PC-3 (cell line): Measurements from ENCODE around the gene ACBD3. TPM values are rescaled to one million over a fixed set of nuclear protein-coding genes. Genes with fewer than 3 reads are reported as not detected.

Experiments
- ATAC-seq: fragments of 200-7000 bp; cut with Tn5 transposase; 2 replicates; pipeline ENCODE4 v1.9.1; 2020; ENCODE audit warnings: mild to moderate bottlenecking, moderate library complexity
- BruUV-seq: library from RNA; stranded (reverse); fragments of 400-500 nt; replicated peaks from 2 replicates; lab custom pipeline; 2021; lab: Mats Ljungman, UMichigan
- CTCF ChIA-PET: fragments of 300-600 bp; sonication (Branson Sonifier 250); formaldehyde crosslinking; loops from one replicate; lab custom pipeline; 2022; ENCODE audit warnings: antibody characterized with exemption; lab: Charles Lee
- POLR2A ChIA-PET: fragments of 300-600 bp; sonication (Branson Sonifier 250); formaldehyde crosslinking; loops from one replicate; lab custom pipeline; 2022; ENCODE audit warnings: antibody characterized with exemption; ENCODE audit not compliant: unreplicated experiment; lab: Charles Lee
- DNase-seq: peaks from one replicate; pipeline ENCODE4 v3.0.0-alpha.2; 2015
- H2AFZ ChIP-seq: fragments of 300-600 bp; sonication (generic); 2 replicates; pipeline ENCODE4 v1.6.0; 2016; ENCODE audit warnings: antibody characterized with exemption, low read length
- H3F3A ChIP-seq: fragments of 300-600 bp; sonication (generic); one replicate; pipeline ENCODE4 v1.6.0; 2017; ENCODE audit warnings: antibody characterized with exemption, low read length, control low read depth, mild to moderate bottlenecking; ENCODE audit not compliant: unreplicated experiment
- H3K27ac ChIP-seq: fragments of 300-600 bp; sonication (generic); 2 replicates; pipeline ENCODE4 v1.5.1; 2016; ENCODE audit warnings: mild to moderate bottlenecking, low read length
- H3K27me3 ChIP-seq: fragments of 300-600 bp; sonication (generic); 2 replicates; pipeline ENCODE4 v1.6.1; 2016; ENCODE audit warnings: low read length, mixed read lengths
- H3K36me3 ChIP-seq: fragments of 300-600 bp; sonication (generic); 2 replicates; pipeline ENCODE4 v1.6.1; 2016; ENCODE audit warnings: low read depth, mixed run types, low read length, mixed read lengths
- H3K4me1 ChIP-seq: fragments of 300-600 bp; sonication (generic); 2 replicates; pipeline ENCODE4 v1.5.1; 2016; ENCODE audit warnings: low read length; ENCODE audit not compliant: insufficient read depth
- H3K4me2 ChIP-seq: fragments of 300-600 bp; sonication (generic); 2 replicates; pipeline ENCODE4 v1.6.0; 2016; ENCODE audit warnings: low read length
- H3K4me3 ChIP-seq: fragments of 300-600 bp; sonication (generic); 2 replicates; pipeline ENCODE4 v1.5.1; 2016; ENCODE audit warnings: mild to moderate bottlenecking, low read length, mixed read lengths
- H3K79me2 ChIP-seq: fragments of 300-600 bp; sonication (generic); 2 replicates; pipeline ENCODE4 v1.6.1; 2017; ENCODE audit warnings: low read length, mixed read lengths
- H3K9ac ChIP-seq: fragments of 300-600 bp; sonication (generic); 2 replicates; pipeline ENCODE4 v1.6.0; 2016; ENCODE audit warnings: mild to moderate bottlenecking, low read length
- H3K9me2 ChIP-seq: fragments of 300-600 bp; sonication (generic); replicated peaks from 2 replicates; pipeline ENCODE4 v1.6.1; 2016; ENCODE audit warnings: mixed run types, low read length, mixed read lengths
- H3K9me3 ChIP-seq: fragments of 300-600 bp; sonication (generic); 2 replicates; pipeline ENCODE4 v1.6.1; 2016; ENCODE audit warnings: low read length, mixed read lengths
- H4K20me1 ChIP-seq: fragments of 300-600 bp; sonication (generic); 2 replicates; pipeline ENCODE4 v1.6.1; 2016; ENCODE audit warnings: low read length, mixed read lengths
- EZH2 ChIP-seq: fragments of 300-600 bp; sonication (generic); IDR thresholded peaks from one replicate; pipeline ENCODE4 v1.6.1; 2017; ENCODE audit warnings: antibody characterized with exemption, mild to moderate bottlenecking, low read length; ENCODE audit not compliant: unreplicated experiment
- EZH2phosphoT487 ChIP-seq: fragments of 300-600 bp; sonication (generic); IDR thresholded peaks from 2 replicates; pipeline ENCODE4 v1.6.1; 2018; ENCODE audit warnings: mild to moderate bottlenecking, antibody characterized with exemption, low read length, borderline replicate concordance
- intact Hi-C: fragments of 100-400 bp; cut with micrococcal nuclease; formaldehyde crosslinking; loops from 2 replicates; pipeline ENCODE4 v1.9.0; 2023
- total RNA-seq: library from RNA; depleted of rRNA; stranded (reverse); fragments of >200 nt; gene quantifications from 2 replicates; pipeline ENCODE4 v1.2.3, GENCODE V29; 2014
- TF ChIP-seq, protein P1 (sequence below): fragments of 300-600 bp; sonication (generic); conservative IDR thresholded peaks from 2 replicates; pipeline ENCODE4 v1.5.1; 2017; ENCODE audit warnings: antibody characterized with exemption, low read depth, mild to moderate bottlenecking, low read length

ACBD3 gene
- total RNA-seq, 1 experiment from 2014 or later, result 62.2 TPM

- Histone ChIP-seq H3K9me3 (no peaks in the 10 kb centered on the region), H3K79me2 (no peaks in the 10 kb centered on the region), H3K9me2 (no peaks in the 10 kb centered on the region), H3K27ac (no peak overlapping the region), H3K36me3 (no peaks in the 10 kb centered on the region), H3K4me1 (no peaks in the 10 kb centered on the region), H3K9ac (no peak overlapping the region), H3K4me3 (no peak overlapping the region), H2AFZ (no peak overlapping the region), H3F3A (no peaks in the 10 kb centered on the region), H3K27me3 (no peaks in the 10 kb centered on the region), H3K4me2 (no peak overlapping the region), H4K20me1 (no peaks in the 10 kb centered on the region)
- TF ChIP-seq, protein P1, sequence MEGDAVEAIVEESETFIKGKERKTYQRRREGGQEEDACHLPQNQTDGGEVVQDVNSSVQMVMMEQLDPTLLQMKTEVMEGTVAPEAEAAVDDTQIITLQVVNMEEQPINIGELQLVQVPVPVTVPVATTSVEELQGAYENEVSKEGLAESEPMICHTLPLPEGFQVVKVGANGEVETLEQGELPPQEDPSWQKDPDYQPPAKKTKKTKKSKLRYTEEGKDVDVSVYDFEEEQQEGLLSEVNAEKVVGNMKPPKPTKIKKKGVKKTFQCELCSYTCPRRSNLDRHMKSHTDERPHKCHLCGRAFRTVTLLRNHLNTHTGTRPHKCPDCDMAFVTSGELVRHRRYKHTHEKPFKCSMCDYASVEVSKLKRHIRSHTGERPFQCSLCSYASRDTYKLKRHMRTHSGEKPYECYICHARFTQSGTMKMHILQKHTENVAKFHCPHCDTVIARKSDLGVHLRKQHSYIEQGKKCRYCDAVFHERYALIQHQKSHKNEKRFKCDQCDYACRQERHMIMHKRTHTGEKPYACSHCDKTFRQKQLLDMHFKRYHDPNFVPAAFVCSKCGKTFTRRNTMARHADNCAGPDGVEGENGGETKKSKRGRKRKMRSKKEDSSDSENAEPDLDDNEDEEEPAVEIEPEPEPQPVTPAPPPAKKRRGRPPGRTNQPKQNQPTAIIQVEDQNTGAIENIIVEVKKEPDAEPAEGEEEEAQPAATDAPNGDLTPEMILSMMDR, result no peak
- TF ChIP-seq EZH2 (no peak), EZH2phosphoT487 (no peak)
- ATAC-seq (peak; percentile 12; the same call in 1 of the 2 replicates), DNase-seq (peak; percentile 28)
- CTCF ChIA-PET, result no interaction called here
- intact Hi-C loops, result no loop called here
- BruUV-seq, result no TSS peak
- POLR2A ChIA-PET, result no interaction called here
Measured at GRCh38 chr1:226195144-226195543, 8.6 kb upstream of the ACBD3 start.

DNA sequence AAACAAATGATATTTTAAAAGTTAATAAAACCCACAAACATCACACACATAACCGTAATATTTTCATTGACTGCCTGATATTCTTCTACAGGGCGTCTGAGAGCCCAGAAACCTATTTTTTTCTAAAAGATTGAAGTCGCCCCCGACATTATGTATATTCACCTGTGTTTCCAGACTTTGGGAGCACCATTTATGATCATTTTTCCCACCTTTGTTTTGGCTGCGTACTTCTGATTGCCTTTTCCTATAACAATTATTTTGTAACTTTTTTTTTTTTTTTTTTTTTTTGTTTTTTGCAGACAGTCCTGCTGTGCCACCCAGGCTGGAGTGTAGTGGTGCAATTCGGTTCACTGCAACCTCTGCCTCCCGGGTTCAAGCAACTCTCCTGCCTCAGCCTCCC, 839 bp upstream of the ACBD3 start:
- TF ChIP-seq, protein P1, result no peak
- TF ChIP-seq EZH2 (no peak), EZH2phosphoT487 (no peak)
- ChIA-PET CTCF (no interaction called here), POLR2A (no interaction called here)
- ATAC-seq (no peak), DNase-seq (no peak)
- peak overlapping the region; percentile 90 for H3K4me2 ChIP-seq
- H3F3A ChIP-seq, result no peaks in the 10 kb centered on the region
- no TSS peak for BruUV-seq
- H3K9me3 ChIP-seq, result no peaks in the 10 kb centered on the region
- H3K4me3 ChIP-seq, result peak overlapping the region; percentile 80
- intact Hi-C loops, result loop anchor here (2.0 to 5.0 kb wide), 3 partner anchors 63 to 1980 kb away; partner anchors contain the start of genes IBA57 and LIN9
- peak overlapping the region; percentile 94 for H2AFZ ChIP-seq
- H3K9me2 ChIP-seq, result no peaks in the 10 kb centered on the region
- peaks cover 24% of the 10 kb centered on the region for H3K4me1 ChIP-seq
- H3K36me3 ChIP-seq, result no peaks in the 10 kb centered on the region; the same call in 1 of the 2 replicates
- H4K20me1 ChIP-seq, result peaks cover 21% of the 10 kb centered on the region
- H3K79me2 ChIP-seq, result peaks cover 49% of the 10 kb centered on the region
- no peak overlapping the region for H3K27ac ChIP-seq
- peak overlapping the region; percentile 84 for H3K9ac ChIP-seq
- no peaks in the 10 kb centered on the region for H3K27me3 ChIP-seq

- peak overlapping the region; percentile 90 for H3K4me2 ChIP-seq
- DNase-seq (no peak), ATAC-seq (no peak)
- TF ChIP-seq EZH2phosphoT487 (no peak), EZH2 (no peak)
- TF ChIP-seq, protein P1, result no peak
- H3K27ac ChIP-seq, result peak overlapping the region; percentile 42
- peak overlapping the region; percentile 94 for H2AFZ ChIP-seq
- no peaks in the 10 kb centered on the region for H3K9me2 ChIP-seq
- TSS peak; percentile 91 for BruUV-seq
- H3K4me3 ChIP-seq, result peak overlapping the region; percentile 80
- intact Hi-C loops, result loop anchor here (2.0 to 5.0 kb wide), 3 partner anchors 62 to 1980 kb away; partner anchors contain the start of genes IBA57 and LIN9
- ChIA-PET CTCF (no interaction called here), POLR2A (no interaction called here)
- H3K9ac ChIP-seq, result peak overlapping the region; percentile 84
- H3F3A ChIP-seq, result no peaks in the 10 kb centered on the region
- no peaks in the 10 kb centered on the region for H3K27me3 ChIP-seq
- no peaks in the 10 kb centered on the region for H3K9me3 ChIP-seq
- H3K36me3 ChIP-seq, result no peaks in the 10 kb centered on the region; the same call in 1 of the 2 replicates
- peaks cover 27% of the 10 kb centered on the region for H3K4me1 ChIP-seq
- H4K20me1 ChIP-seq, result peaks cover 24% of the 10 kb centered on the region
- peaks cover 53% of the 10 kb centered on the region for H3K79me2 ChIP-seq
Measured at GRCh38 chr1:226187019-226187322, 430 bp upstream of the ACBD3 start.
